CD4-positive, CD25-positive, alpha-beta regulatory T cell (primary cell): ENCODE data around the gene NOL4L. TPM values are rescaled to one million over a fixed set of nuclear protein-coding genes. Genes with fewer than 3 reads are reported as not detected.

Experiments used
- ATAC-seq, 2 donors: fragments of 150-1000 bp; cut with Tn5 transposase; one replicate each; pipeline ENCODE4 v1.10.0; 2021; ENCODE audit warnings: low read depth in 2 of 2, moderate number of reproducible peaks in 2 of 2, moderate library complexity in 1 of 2
- DNase-seq, 3 donors: peaks; one replicate each; pipeline versions ENCODE4 v3.0.0 to v3.0.0-alpha.2; 2012 to 2022; ENCODE audit warnings: mixed read lengths in 1 of 3
- H3K27ac ChIP-seq: one replicate; pipeline ENCODE4 v1.7.0; 2013; ENCODE audit warnings: mild to moderate bottlenecking, low read length; ENCODE audit not compliant: insufficient read depth, poor library complexity, severe bottlenecking
- H3K27me3 ChIP-seq: one replicate; pipeline ENCODE4 v1.7.0; 2013; ENCODE audit warnings: low read length; ENCODE audit not compliant: control insufficient read depth, insufficient read depth
- H3K36me3 ChIP-seq: one replicate; pipeline ENCODE4 v1.7.0; 2013; ENCODE audit warnings: mild to moderate bottlenecking, low read length, moderate library complexity; ENCODE audit not compliant: control insufficient read depth, insufficient read depth
- H3K4me1 ChIP-seq: 2 replicates; pipeline ENCODE4 v1.7.0; 2013; ENCODE audit warnings: mild to moderate bottlenecking, low read length; ENCODE audit not compliant: insufficient read depth, control insufficient read depth, poor library complexity, severe bottlenecking
- H3K4me3 ChIP-seq: one replicate; pipeline ENCODE4 v1.7.0; 2013; ENCODE audit warnings: low read depth, mild to moderate bottlenecking, low read length, moderate library complexity
- H3K9me3 ChIP-seq, 2 experiments: 1 replicate in 1 of 2; 2 replicates in 1 of 2; pipeline ENCODE4 v1.7.0; 2013; ENCODE audit warnings: low read length in 2 of 2, mild to moderate bottlenecking in 1 of 2, moderate library complexity in 1 of 2; ENCODE audit not compliant: control insufficient read depth in 2 of 2
- H3K27ac Mint-ChIP-seq, 3 donors: one replicate each; pipeline ENCODE4 v1.8.0; 2020 to 2022; ENCODE audit warnings: mild to moderate bottlenecking in 3 of 3, mixed read lengths in 3 of 3, moderate library complexity in 2 of 3
- H3K27me3 Mint-ChIP-seq: one replicate; pipeline ENCODE4 v1.8.0; 2022; ENCODE audit warnings: mild to moderate bottlenecking, mixed read lengths
- H3K36me3 Mint-ChIP-seq: one replicate; pipeline ENCODE4 v1.8.0; 2020; ENCODE audit warnings: mixed read lengths
- H3K4me1 Mint-ChIP-seq, 4 donors: one replicate each; pipeline ENCODE4 v1.8.0; 2020 to 2022; ENCODE audit warnings: mixed read lengths in 4 of 4, mild to moderate bottlenecking in 1 of 4
- H3K4me3 Mint-ChIP-seq, 4 donors: one replicate each; pipeline ENCODE4 v1.8.0; 2020 to 2022; ENCODE audit warnings: mild to moderate bottlenecking in 4 of 4, mixed read lengths in 4 of 4, moderate library complexity in 3 of 4
- H3K9me3 Mint-ChIP-seq, 7 donors: one replicate each; pipeline ENCODE4 v1.8.0; 2020 to 2022; ENCODE audit warnings: mixed read lengths in 7 of 7, mild to moderate bottlenecking in 3 of 7, moderate library complexity in 2 of 7
- polyA plus RNA-seq, 4 donors: library from polyadenylated mRNA; unstranded; fragments of 300-500 nt; fragmentation: Illumina TruSeq; gene quantifications; one replicate each; pipeline ENCODE4 v1.2.3, GENCODE V29; 2021
- total RNA-seq: library from RNA; stranded (reverse); gene quantifications from one replicate; pipeline ENCODE4 v1.2.3, GENCODE V29; 2022

Gene NOL4L
- total and polyA plus RNA-seq, 5 donors from 2014 or later, result 7.1 to 84.8 (median 10.8) TPM

DNA sequence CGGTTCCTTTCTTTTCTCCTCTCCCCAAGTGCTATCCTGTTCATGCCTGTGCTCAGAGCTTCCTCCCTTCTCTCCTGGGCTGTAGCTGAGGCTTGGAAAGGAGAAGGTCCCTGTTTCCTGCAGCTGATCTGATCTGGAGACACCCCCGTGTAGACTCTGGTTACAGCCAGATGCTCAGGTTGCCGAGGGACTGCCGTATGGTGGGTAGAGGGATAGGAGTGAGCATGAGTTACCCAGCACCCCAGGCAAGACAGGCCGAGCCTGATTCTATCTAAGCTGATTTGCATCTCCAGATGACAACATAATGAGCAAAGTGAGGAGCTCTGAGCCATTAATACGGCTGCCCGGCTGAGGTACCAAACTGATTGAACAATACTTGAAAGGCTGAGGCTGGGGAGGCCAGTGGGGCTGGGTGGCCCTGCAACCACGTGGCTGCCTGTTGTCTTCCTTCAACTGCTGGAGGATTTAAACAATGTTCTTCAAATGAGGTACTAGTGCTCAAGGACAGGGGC lies 135.2 kb downstream of the NOL4L start:
- peaks cover 27% of the 10 kb centered on the region for H3K36me3 Mint-ChIP-seq
- H3K27ac ChIP-seq, result peak overlapping the region; percentile 33

DNA sequence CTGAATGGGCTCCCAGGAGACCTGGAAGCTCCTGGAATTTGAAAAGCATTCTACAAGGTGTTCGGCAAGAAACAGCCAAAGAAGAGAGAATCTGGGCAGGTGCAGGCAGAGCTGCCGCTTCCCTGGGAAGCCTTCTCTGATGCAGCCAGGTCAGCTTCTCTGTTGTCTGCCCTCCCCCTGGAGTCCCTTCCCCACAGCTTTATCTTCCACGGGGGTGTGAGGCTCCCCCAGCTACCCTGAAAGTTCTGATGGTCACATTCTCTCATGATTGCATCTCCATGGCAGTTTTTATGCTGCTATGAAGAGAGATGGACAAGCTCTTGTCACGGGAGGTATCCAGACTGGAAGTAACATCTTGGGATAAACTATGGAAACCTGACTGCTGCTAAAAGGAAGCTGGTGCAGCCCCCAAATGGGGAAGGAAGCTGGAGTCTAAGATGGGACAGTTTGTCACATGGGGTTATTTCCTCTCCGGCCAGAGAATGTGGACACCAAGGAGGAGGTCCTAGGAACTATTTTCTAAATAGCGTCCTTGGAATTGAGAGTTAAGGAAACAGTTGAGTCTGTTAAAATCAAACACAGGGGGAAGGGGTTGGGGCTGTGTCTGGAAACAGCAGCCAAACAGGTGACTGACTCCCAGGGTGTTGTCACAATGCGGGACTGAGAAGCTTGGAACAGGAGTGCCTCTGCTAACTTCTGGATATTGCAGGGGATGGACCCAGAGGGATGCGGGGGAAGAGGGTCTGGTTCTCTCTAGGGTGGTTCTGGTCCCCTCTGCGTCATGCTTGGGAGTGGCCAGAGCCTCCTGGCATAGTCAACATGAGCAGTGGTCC lies 135.9 kb downstream of the NOL4L start:
- H3K27ac Mint-ChIP-seq, result peak overlapping the region; percentile 64 to 82 (median 75)
- DNase-seq (no peak), ATAC-seq (no peak)
- peaks cover 0 to 35% (median 11%) of the 10 kb centered on the region in 4 donors for H3K4me1 Mint-ChIP-seq
- peaks cover 81% of the 10 kb centered on the region for H3K36me3 ChIP-seq
- no peak overlapping the region for H3K4me3 ChIP-seq
- H3K4me3 Mint-ChIP-seq, result peak overlapping the region in 2 of 4 donors; percentile 31 to 47
- no peaks in the 10 kb centered on the region for H3K27me3 Mint-ChIP-seq
- H3K27ac ChIP-seq, result peak overlapping the region; percentile 10
- H3K9me3 Mint-ChIP-seq, result no peaks in the 10 kb centered on the region
- H3K4me1 ChIP-seq, result peaks cover 10% of the 10 kb centered on the region
- H3K36me3 Mint-ChIP-seq, result peaks cover 31% of the 10 kb centered on the region
- H3K27me3 ChIP-seq, result no peaks in the 10 kb centered on the region
- H3K9me3 ChIP-seq, result no peaks in the 10 kb centered on the region

More for the DNA sequence above, 135.2 kb downstream of the NOL4L start:
- H3K27me3 Mint-ChIP-seq, result no peaks in the 10 kb centered on the region
- peak overlapping the region in 2 of 4 donors; percentile 31 to 47 for H3K4me3 Mint-ChIP-seq
- DNase-seq (no peak), ATAC-seq (no peak)
- no peak overlapping the region for H3K4me3 ChIP-seq
- peaks cover 0 to 30% (median 9%) of the 10 kb centered on the region in 4 donors for H3K4me1 Mint-ChIP-seq
- H3K36me3 ChIP-seq, result peaks cover 82% of the 10 kb centered on the region
- no peaks in the 10 kb centered on the region for H3K9me3 ChIP-seq
- H3K27ac Mint-ChIP-seq, result peak overlapping the region; percentile 60 to 82 (median 78)
- no peaks in the 10 kb centered on the region for H3K9me3 Mint-ChIP-seq
- no peaks in the 10 kb centered on the region for H3K27me3 ChIP-seq
- H3K4me1 ChIP-seq, result peaks cover 10% of the 10 kb centered on the region

DNA sequence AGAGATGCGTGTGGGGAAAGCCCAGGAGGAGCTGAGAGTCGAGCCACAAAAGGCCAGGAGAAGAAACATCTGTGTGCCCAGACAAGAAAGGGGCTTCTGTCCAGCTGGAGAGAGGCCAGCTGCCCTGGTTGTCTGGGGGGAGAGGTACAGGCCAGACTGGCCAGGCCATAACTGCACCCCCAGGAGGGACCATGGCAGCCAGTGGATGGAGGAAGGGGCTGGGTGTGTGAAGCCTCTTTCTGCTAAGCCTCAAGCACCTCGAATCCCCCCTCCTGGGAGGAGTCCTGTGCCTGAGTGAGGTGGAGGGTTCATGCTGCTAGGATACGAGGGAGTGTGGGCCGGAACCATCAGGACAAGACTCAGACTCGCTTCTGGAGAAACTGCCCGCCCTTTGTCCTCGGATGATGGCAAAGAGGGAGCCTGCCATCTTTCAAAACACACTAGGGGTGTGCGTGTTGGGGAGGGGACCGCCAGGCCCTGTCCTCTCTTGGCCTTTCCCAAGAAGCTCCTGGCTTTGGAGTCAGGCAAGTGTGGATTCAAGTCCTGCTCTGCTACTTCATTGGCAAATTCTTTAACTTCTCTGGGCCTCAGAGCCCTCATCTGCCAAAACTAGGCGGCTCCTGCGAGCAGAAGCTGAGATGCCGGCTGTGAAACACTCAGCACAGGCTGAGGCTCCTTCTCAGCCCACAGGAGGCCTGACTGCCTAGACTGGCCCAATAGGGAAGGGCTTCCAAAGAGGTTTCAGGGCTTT lies 136.7 kb downstream of the NOL4L start:
- peak overlapping the region in 2 of 3 donors; percentile 32 to 76 for H3K27ac Mint-ChIP-seq
- no peaks in the 10 kb centered on the region for H3K27me3 Mint-ChIP-seq
- no peaks in the 10 kb centered on the region for H3K9me3 Mint-ChIP-seq
- Histone ChIP-seq H3K27me3 (no peaks in the 10 kb centered on the region), H3K9me3 (no peaks in the 10 kb centered on the region), H3K4me3 (no peak overlapping the region), H3K36me3 (peaks cover 74% of the 10 kb centered on the region), H3K27ac (no peak overlapping the region), H3K4me1 (peaks cover 10% of the 10 kb centered on the region)
- DNase-seq (no peak), ATAC-seq (no peak)
- H3K4me3 Mint-ChIP-seq, result no peak overlapping the region
- H3K36me3 Mint-ChIP-seq, result peaks cover 31% of the 10 kb centered on the region
- H3K4me1 Mint-ChIP-seq, result peaks cover 0 to 42% (median 17%) of the 10 kb centered on the region in 4 donors

DNA sequence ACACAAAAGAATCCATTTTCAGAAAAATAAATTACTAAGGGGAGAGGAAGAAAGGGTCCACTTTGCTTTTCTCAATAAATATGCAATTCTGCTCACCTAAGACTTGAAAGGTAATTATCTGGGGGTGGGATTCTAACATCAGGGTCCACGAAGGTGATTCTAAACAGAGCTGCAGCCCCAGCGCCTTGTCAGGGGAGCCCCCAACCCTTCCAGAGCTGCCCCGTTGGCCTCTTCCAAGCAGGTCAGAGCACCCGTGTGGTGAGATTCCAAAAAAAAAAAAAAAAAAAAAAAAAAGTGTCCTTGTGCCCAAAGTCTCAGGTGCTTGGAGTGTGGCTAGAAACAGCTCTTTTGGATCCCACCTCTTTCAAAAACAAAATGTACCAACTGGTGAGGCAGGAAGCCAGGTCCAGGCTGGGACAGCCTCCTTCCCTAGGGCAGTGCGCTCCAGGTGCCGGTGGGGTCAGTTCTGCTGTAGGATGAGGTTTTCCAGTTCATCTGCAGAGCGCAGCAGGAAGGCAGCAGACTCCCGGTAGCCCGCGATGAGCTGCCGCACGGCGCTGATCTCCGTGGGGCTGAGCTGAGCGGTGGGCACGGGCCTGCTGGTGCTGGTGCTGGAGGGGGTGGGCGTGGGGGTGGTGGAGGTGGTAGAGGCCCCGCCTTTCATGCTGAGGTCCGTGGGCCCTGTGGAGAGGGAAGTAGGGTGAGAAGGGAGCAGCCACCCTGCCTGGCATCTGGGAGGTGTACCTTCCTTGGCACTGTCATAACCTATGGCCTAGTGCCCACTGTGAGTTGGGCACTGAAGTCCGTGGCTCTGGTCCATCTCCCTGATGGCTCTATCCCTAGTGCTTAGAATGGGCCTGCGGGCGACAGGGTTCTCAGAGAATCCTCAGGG lies 137.8 kb downstream of the NOL4L start:
- Histone ChIP-seq H3K4me1 (peaks cover 10% of the 10 kb centered on the region), H3K36me3 (peaks cover 72% of the 10 kb centered on the region), H3K4me3 (no peak overlapping the region), H3K27ac (peak overlapping the region; percentile 23), H3K27me3 (no peaks in the 10 kb centered on the region), H3K9me3 (no peaks in the 10 kb centered on the region)
- ATAC-seq (no peak), DNase-seq (no peak)
- Mint-ChIP-seq H3K27me3 (no peaks in the 10 kb centered on the region), H3K9me3 (no peaks in the 10 kb centered on the region), H3K36me3 (peaks cover 31% of the 10 kb centered on the region), H3K4me1 (peaks cover 0 to 47% (median 24%) of the 10 kb centered on the region in 4 donors), H3K27ac (peak overlapping the region in 2 of 3 donors; percentile 22 to 76), H3K4me3 (peak overlapping the region in 1 of 4 donors; percentile 60)

DNA sequence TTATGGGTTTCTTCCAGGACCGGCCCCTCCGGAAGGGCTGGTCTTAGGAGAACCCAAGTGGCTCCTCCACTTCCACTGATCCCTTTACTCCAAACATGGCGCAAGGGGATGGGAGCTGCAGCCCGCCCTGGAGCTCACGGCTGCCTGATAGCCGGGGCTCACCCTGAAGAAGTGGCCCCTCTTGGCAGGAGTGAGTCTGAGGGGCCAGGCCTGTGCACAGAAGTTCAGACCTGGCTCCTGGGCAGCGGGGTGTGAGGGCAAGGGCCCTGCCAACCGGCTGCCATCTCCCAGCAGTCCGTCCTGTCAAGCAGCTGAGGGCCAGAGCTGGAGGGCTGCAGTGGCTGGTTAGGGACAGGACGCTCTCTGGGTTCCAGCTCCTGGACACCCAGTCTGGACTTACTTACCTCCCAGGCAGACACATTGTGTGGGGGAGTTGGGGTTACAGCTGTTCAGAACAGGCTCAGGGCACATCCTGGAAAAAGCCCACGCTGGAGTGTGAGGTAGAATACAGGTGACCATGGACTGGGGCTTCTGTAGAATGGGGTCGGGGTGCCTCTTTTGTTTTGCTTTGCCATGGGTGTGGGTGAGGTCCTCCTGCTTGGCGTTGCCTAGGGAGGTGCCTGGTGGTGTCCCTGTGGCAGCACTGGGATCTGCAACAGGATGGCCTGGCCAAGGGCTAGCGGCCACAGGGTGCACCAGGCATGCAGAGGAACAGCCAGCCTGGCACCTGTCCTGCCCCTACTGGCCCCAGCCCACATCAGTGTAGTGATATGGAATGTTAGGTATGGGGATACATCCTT lies 138.6 kb downstream of the NOL4L start:
- peaks cover 10% of the 10 kb centered on the region for H3K4me1 ChIP-seq
- no peak overlapping the region for H3K4me3 ChIP-seq
- Mint-ChIP-seq H3K27me3 (no peaks in the 10 kb centered on the region), H3K36me3 (peaks cover 30% of the 10 kb centered on the region), H3K4me3 (peak overlapping the region in 1 of 4 donors; percentile 60), H3K27ac (peak overlapping the region in 2 of 3 donors; percentile 12 to 22), H3K9me3 (no peaks in the 10 kb centered on the region), H3K4me1 (peaks cover 0 to 47% (median 24%) of the 10 kb centered on the region in 4 donors)
- no peak for ATAC-seq
- DNase-seq, result no peak
- H3K36me3 ChIP-seq, result peaks cover 69% of the 10 kb centered on the region
- no peaks in the 10 kb centered on the region for H3K9me3 ChIP-seq
- H3K27ac ChIP-seq, result peak overlapping the region; percentile 23
- H3K27me3 ChIP-seq, result no peaks in the 10 kb centered on the region

DNA sequence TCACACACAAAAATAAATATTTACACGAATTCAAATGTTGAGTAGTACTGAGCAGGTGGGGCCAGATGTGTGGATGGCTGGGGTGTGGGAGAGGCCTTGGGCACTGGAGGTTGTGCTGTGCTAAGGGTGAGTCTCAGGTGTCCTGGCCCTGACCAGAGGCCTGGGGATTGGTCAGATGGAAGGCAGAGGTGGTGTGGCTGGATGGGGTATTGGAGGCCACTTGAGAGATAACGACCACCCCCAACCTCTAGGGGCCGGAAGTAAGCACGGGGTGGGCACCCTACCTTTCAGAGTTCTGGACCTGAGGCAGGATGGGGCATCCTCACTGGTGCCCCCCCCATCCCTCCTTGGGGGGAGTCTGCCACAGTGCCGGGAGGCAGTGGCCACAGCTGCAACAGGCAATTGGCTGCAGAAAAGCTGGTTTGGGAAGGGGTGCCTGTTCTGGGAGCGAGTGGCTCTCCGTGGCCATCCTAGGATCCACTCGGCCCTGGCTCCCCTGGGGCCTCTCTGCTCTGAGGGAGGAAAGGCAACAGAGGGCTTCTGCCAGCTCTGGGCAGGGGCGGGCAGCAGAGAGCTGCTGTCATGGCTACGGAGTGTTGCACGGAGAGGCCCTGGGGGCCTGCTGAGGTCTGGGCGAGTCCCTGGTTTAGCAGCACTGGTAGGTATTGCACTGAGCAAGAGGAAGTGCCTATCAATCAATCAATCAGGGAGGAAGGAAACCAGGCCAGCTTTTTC lies 139.4 kb downstream of the NOL4L start:
- Histone ChIP-seq H3K4me3 (no peak overlapping the region), H3K36me3 (peaks cover 69% of the 10 kb centered on the region), H3K27ac (peak overlapping the region; percentile 57), H3K4me1 (peaks cover 10% of the 10 kb centered on the region), H3K9me3 (no peaks in the 10 kb centered on the region), H3K27me3 (no peaks in the 10 kb centered on the region)
- ATAC-seq (peak; percentile 15 to 42), DNase-seq (peak in 1 of 3 donors; percentile 21)
- peak overlapping the region; percentile 80 to 89 (median 87) for H3K27ac Mint-ChIP-seq
- peaks cover 30% of the 10 kb centered on the region for H3K36me3 Mint-ChIP-seq
- peaks cover 0 to 50% (median 25%) of the 10 kb centered on the region in 4 donors for H3K4me1 Mint-ChIP-seq
- no peaks in the 10 kb centered on the region for H3K9me3 Mint-ChIP-seq
- H3K4me3 Mint-ChIP-seq, result peak overlapping the region in 1 of 4 donors; percentile 41
- no peaks in the 10 kb centered on the region for H3K27me3 Mint-ChIP-seq
